HEK293 (cell line): ENCODE measurements around the gene SEMA4D.

Source experiments
- CTCF ChIA-PET: fragments of 350-600 bp; formaldehyde crosslinking; extraction: SDS; loops from one replicate; lab custom pipeline; 2021; ENCODE audit warnings: antibody characterized with exemption; lab: Yijun Ruan, JAX
- POLR2A ChIA-PET: fragments of 300-600 bp; formaldehyde crosslinking; extraction: SDS; loops from one replicate; lab custom pipeline; 2020; ENCODE audit warnings: antibody characterized with exemption, inconsistent platforms; lab: Yijun Ruan, JAX
- H3K27ac ChIP-seq: fragments of 200-500 bp; sonication (Bioruptor generic); 2 replicates; pipeline ENCODE4 v1.5.1; 2014; ENCODE audit warnings: low read depth, low read length, control low read depth, inconsistent platforms; ENCODE audit errors: extremely low read depth
- H3K36me3 ChIP-seq, 2 experiments: fragments of 200-500 bp in 1 of 2; sonication (Bioruptor generic) in 1 of 2; 1 replicate in 1 of 2; 2 replicates in 1 of 2; pipeline ENCODE4 v1.5.1; 2014 to 2017; ENCODE audit warnings: inconsistent platforms in 2 of 2, low read length in 2 of 2; ENCODE audit not compliant: control insufficient read depth in 2 of 2, insufficient read depth in 1 of 2
- H3K4me1 ChIP-seq: fragments of 200-500 bp; sonication (Bioruptor generic); 2 replicates; pipeline ENCODE4 v1.5.1; 2014; ENCODE audit warnings: mild to moderate bottlenecking, low read length, inconsistent platforms; ENCODE audit not compliant: control insufficient read depth, insufficient read depth
- H3K4me3 ChIP-seq: 2 replicates; pipeline ENCODE4 v1.5.1; 2011; ENCODE audit warnings: low read depth, mild to moderate bottlenecking, control low read depth, low read length, moderate library complexity
- H3K9me3 ChIP-seq: fragments of 200-500 bp; sonication (Bioruptor generic); 2 replicates; pipeline ENCODE4 v1.5.1; 2014; ENCODE audit warnings: low read depth, low read length, inconsistent platforms; ENCODE audit not compliant: control insufficient read depth, insufficient read depth
- KLF16 ChIP-seq: fragments of 450-650 bp; formaldehyde crosslinking; IDR thresholded peaks from 2 replicates; pipeline ENCODE4 v1.5.1; 2017; ENCODE audit warnings: missing biosample characterization, missing genetic modification characterization
- SALL2 ChIP-seq: fragments of 450-650 bp; formaldehyde crosslinking; IDR thresholded peaks from 2 replicates; pipeline ENCODE4 v1.5.0; 2017; ENCODE audit warnings: missing biosample characterization, mild to moderate bottlenecking, missing genetic modification characterization, borderline replicate concordance
- SP2 ChIP-seq: fragments of 450-650 bp; formaldehyde crosslinking; IDR thresholded peaks from 2 replicates; pipeline ENCODE4 v1.5.1; 2016; ENCODE audit warnings: missing biosample characterization, missing genetic modification characterization
- ZBTB49 ChIP-seq: fragments of 450-650 bp; formaldehyde crosslinking; IDR thresholded peaks from 2 replicates; pipeline ENCODE4 v1.5.1; 2016; ENCODE audit warnings: missing biosample characterization, missing genetic modification characterization, low read depth
- ZFP41 ChIP-seq: fragments of 450-650 bp; formaldehyde crosslinking; IDR thresholded peaks from 2 replicates; pipeline ENCODE4 v1.5.1; 2016; ENCODE audit warnings: missing biosample characterization, missing genetic modification characterization, borderline replicate concordance
- ZNF132 ChIP-seq: fragments of 450-650 bp; formaldehyde crosslinking; IDR thresholded peaks from 2 replicates; pipeline ENCODE4 v1.5.1; 2017; ENCODE audit warnings: missing biosample characterization, missing genetic modification characterization, borderline replicate concordance
- ZNF140 ChIP-seq: fragments of 450-650 bp; formaldehyde crosslinking; IDR thresholded peaks from 2 replicates; pipeline ENCODE4 v1.5.1; 2016; ENCODE audit warnings: missing biosample characterization, missing genetic modification characterization
- ZNF223 ChIP-seq: fragments of 450-650 bp; formaldehyde crosslinking; IDR thresholded peaks from 2 replicates; pipeline ENCODE4 v1.5.1; 2016; ENCODE audit warnings: missing biosample characterization, missing genetic modification characterization
- ZNF24 ChIP-seq: fragments of 450-650 bp; formaldehyde crosslinking; IDR thresholded peaks from 2 replicates; pipeline ENCODE4 v1.5.1; 2016; ENCODE audit warnings: missing biosample characterization, missing genetic modification characterization
- ZNF274 ChIP-seq, 2 experiments: fragments of 200-500 bp in 1 of 2; fragments of 450-650 bp in 1 of 2; sonication (Bioruptor generic) in 1 of 2; formaldehyde crosslinking in 1 of 2; IDR thresholded peaks; 2 replicates each; pipeline versions ENCODE4 v1.5.1 to v1.6.1; 2014 to 2016; ENCODE audit warnings: borderline replicate concordance in 1 of 2, inconsistent platforms in 1 of 2, low read length in 1 of 2, missing biosample characterization in 1 of 2, missing genetic modification characterization in 1 of 2
- ZNF423 ChIP-seq: fragments of 450-650 bp; formaldehyde crosslinking; IDR thresholded peaks from 2 replicates; pipeline ENCODE4 v1.5.1; 2016; ENCODE audit warnings: missing biosample characterization, missing genetic modification characterization
- ZNF449 ChIP-seq: fragments of 450-650 bp; formaldehyde crosslinking; IDR thresholded peaks from 2 replicates; pipeline ENCODE4 v1.5.1; 2017; ENCODE audit warnings: missing biosample characterization, mild to moderate bottlenecking, missing genetic modification characterization, moderate library complexity
- ZNF501 ChIP-seq: fragments of 450-650 bp; formaldehyde crosslinking; IDR thresholded peaks from 2 replicates; pipeline ENCODE4 v1.5.1; 2016; ENCODE audit warnings: missing biosample characterization, missing genetic modification characterization
- ZNF624 ChIP-seq: fragments of 450-650 bp; formaldehyde crosslinking; IDR thresholded peaks from 2 replicates; pipeline ENCODE4 v1.5.1; 2017; ENCODE audit warnings: missing biosample characterization, missing genetic modification characterization
- ZNF660 ChIP-seq: fragments of 450-650 bp; IDR thresholded peaks from 2 replicates; pipeline ENCODE4 v1.5.1; 2018; ENCODE audit warnings: missing biosample characterization, mild to moderate bottlenecking, missing genetic modification characterization
- ZNF701 ChIP-seq: fragments of 450-650 bp; formaldehyde crosslinking; IDR thresholded peaks from 2 replicates; pipeline ENCODE4 v1.5.1; 2016; ENCODE audit warnings: missing biosample characterization, missing genetic modification characterization
- ZNF768 ChIP-seq: fragments of 450-650 bp; formaldehyde crosslinking; IDR thresholded peaks from 2 replicates; pipeline ENCODE4 v1.5.1; 2018; ENCODE audit warnings: missing biosample characterization, mild to moderate bottlenecking, missing genetic modification characterization
- ZNF791 ChIP-seq: fragments of 450-650 bp; formaldehyde crosslinking; IDR thresholded peaks from 2 replicates; pipeline ENCODE4 v1.5.1; 2016; ENCODE audit warnings: missing biosample characterization, missing genetic modification characterization
- TF ChIP-seq, protein P1 (sequence below): fragments of 450-650 bp; IDR thresholded peaks from 2 replicates; pipeline ENCODE4 v1.5.1; 2018; ENCODE audit warnings: missing biosample characterization, missing genetic modification characterization
- TF ChIP-seq, protein P2 (sequence below): IDR thresholded peaks from 2 replicates; pipeline ENCODE4 v1.6.1; 2011; ENCODE audit warnings: mild to moderate bottlenecking, low read depth, low read length, borderline replicate concordance
- TF ChIP-seq, protein P3 (sequence below): fragments of 450-650 bp; formaldehyde crosslinking; IDR thresholded peaks from 2 replicates; pipeline ENCODE4 v1.5.1; 2017; ENCODE audit warnings: missing biosample characterization, missing genetic modification characterization

SEMA4D gene

GRCh38 chr9:89398621-89399020 is 99.3 kb downstream of the SEMA4D start (continued):
- TF ChIP-seq ZNF449 (tag by site-specific recombination) = no peak
- TF ChIP-seq ZNF140 (tag by site-specific recombination) = no peak
- no peak for TF ChIP-seq ZNF274 (IDR thresholded peaks at IDR 0.05; ENCODE audit: low read length)
- TF ChIP-seq ZNF274 (tag by site-specific recombination; IDR thresholded peaks at IDR 0.05; ENCODE audit: borderline replicate concordance) = no peak
- no peak for TF ChIP-seq ZNF223 (tag by site-specific recombination)

GRCh38 chr9:89397471-89397870 is 100.4 kb downstream of the SEMA4D start:
- H3K4me3 ChIP-seq = no peak overlapping the region
- H3K36me3 ChIP-seq = peaks cover 0 to 83% of the 10 kb centered on the region in 2 experiments; a peak in 2 of 3 replicates
- no peaks in the 10 kb centered on the region for H3K9me3 ChIP-seq
- POLR2A ChIA-PET = no interaction called here
- H3K4me1 ChIP-seq = no peaks in the 10 kb centered on the region
- TF ChIP-seq KLF16 (tag by site-specific recombination) (no peak), ZNF660 (tag by site-specific recombination) (no peak), ZNF423 (no peak), ZNF24 (tag by site-specific recombination) (no peak), SP2 (no peak), SALL2 (tag by site-specific recombination) (no peak), ZFP41 (no peak), ZNF768 (tag by site-specific recombination) (no peak), ZBTB49 (tag by site-specific recombination) (no peak), ZNF501 (tag by site-specific recombination) (no peak), ZNF791 (tag by site-specific recombination) (no peak), ZNF624 (no peak), ZNF701 (tag by site-specific recombination) (no peak), ZNF132 (tag by site-specific recombination) (no peak)
- TF ChIP-seq, protein P1, sequence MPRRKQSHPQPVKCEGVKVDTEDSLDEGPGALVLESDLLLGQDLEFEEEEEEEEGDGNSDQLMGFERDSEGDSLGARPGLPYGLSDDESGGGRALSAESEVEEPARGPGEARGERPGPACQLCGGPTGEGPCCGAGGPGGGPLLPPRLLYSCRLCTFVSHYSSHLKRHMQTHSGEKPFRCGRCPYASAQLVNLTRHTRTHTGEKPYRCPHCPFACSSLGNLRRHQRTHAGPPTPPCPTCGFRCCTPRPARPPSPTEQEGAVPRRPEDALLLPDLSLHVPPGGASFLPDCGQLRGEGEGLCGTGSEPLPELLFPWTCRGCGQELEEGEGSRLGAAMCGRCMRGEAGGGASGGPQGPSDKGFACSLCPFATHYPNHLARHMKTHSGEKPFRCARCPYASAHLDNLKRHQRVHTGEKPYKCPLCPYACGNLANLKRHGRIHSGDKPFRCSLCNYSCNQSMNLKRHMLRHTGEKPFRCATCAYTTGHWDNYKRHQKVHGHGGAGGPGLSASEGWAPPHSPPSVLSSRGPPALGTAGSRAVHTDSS (tag by site-specific recombination) = no peak
- TF ChIP-seq, protein P2, sequence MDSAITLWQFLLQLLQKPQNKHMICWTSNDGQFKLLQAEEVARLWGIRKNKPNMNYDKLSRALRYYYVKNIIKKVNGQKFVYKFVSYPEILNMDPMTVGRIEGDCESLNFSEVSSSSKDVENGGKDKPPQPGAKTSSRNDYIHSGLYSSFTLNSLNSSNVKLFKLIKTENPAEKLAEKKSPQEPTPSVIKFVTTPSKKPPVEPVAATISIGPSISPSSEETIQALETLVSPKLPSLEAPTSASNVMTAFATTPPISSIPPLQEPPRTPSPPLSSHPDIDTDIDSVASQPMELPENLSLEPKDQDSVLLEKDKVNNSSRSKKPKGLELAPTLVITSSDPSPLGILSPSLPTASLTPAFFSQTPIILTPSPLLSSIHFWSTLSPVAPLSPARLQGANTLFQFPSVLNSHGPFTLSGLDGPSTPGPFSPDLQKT = no peak
- TF ChIP-seq, protein P3, sequence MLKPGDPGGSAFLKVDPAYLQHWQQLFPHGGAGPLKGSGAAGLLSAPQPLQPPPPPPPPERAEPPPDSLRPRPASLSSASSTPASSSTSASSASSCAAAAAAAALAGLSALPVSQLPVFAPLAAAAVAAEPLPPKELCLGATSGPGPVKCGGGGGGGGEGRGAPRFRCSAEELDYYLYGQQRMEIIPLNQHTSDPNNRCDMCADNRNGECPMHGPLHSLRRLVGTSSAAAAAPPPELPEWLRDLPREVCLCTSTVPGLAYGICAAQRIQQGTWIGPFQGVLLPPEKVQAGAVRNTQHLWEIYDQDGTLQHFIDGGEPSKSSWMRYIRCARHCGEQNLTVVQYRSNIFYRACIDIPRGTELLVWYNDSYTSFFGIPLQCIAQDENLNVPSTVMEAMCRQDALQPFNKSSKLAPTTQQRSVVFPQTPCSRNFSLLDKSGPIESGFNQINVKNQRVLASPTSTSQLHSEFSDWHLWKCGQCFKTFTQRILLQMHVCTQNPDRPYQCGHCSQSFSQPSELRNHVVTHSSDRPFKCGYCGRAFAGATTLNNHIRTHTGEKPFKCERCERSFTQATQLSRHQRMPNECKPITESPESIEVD (tag by site-specific recombination) = no peak
- TF ChIP-seq, all 188 proteins: peak for 0
- CTCF ChIA-PET = interaction anchor here (1.8 kb wide), 1 partner anchor 13 kb away, joined by 4 read pairs; no protein-coding TSS in a partner anchor
- H3K27ac ChIP-seq = no peak overlapping the region
